Nephron (organoid): ENCODE data around the gene CDC34.

Source experiments
- H3K27ac Mint-ChIP-seq, 3 experiments: 2 replicates each; pipeline ENCODE4 v1.8.0; 2020; ENCODE audit warnings: mixed read lengths in 3 of 3, mild to moderate bottlenecking in 2 of 3, moderate library complexity in 1 of 3
- H3K27me3 Mint-ChIP-seq: 2 replicates; pipeline ENCODE4 v1.8.0; 2021; ENCODE audit warnings: low read depth, mild to moderate bottlenecking, moderate library complexity, mixed read lengths
- H3K36me3 Mint-ChIP-seq: 2 replicates; pipeline ENCODE4 v1.8.0; 2020; ENCODE audit warnings: low read depth, mixed read lengths
- H3K4me1 Mint-ChIP-seq: 2 replicates; pipeline ENCODE4 v1.8.0; 2020; ENCODE audit warnings: mixed read lengths
- H3K4me3 Mint-ChIP-seq, 3 experiments: 2 replicates each; pipeline ENCODE4 v1.8.0; 2020; ENCODE audit warnings: mild to moderate bottlenecking in 3 of 3, mixed read lengths in 3 of 3, moderate library complexity in 2 of 3
- H3K9me3 Mint-ChIP-seq: 2 replicates; pipeline ENCODE4 v1.8.0; 2020; ENCODE audit warnings: mixed read lengths
- CTCF ChIP-seq, 3 experiments: fragments of 200-600 bp; sonication (generic); IDR thresholded peaks; one replicate each; pipeline ENCODE4 v1.5.0; 2021; ENCODE audit warnings: antibody characterized with exemption in 3 of 3; ENCODE audit not compliant: unreplicated experiment in 3 of 3

Gene CDC34

GRCh38 chr19:588093-588740 is 56.7 kb downstream of the CDC34 start:
- Mint-ChIP-seq H3K36me3 (no peaks in the 10 kb centered on the region), H3K27ac (no peak overlapping the region), H3K9me3 (no peaks in the 10 kb centered on the region), H3K4me1 (no peaks in the 10 kb centered on the region), H3K4me3 (peak overlapping the region in 2 of 3 experiments; percentile 31 to 44), H3K27me3 (peaks cover 42% of the 10 kb centered on the region)
- TF ChIP-seq CTCF (IDR thresholded peaks at IDR 0.05; ENCODE audit: unreplicated experiment in 3 of 3), result peak; percentile 44 to 51 (median 45)

GRCh38 chr19:588741-589692 is 57.5 kb downstream of the CDC34 start:
- Mint-ChIP-seq H3K27me3 (peaks cover 50% of the 10 kb centered on the region), H3K9me3 (no peaks in the 10 kb centered on the region), H3K4me3 (peak overlapping the region; percentile 42 to 53 (median 44)), H3K4me1 (no peaks in the 10 kb centered on the region), H3K36me3 (no peaks in the 10 kb centered on the region), H3K27ac (no peak overlapping the region)
- TF ChIP-seq CTCF (IDR thresholded peaks at IDR 0.05; ENCODE audit: unreplicated experiment in 3 of 3), result no peak

GRCh38 chr19:589693-590395 is 58.3 kb downstream of the CDC34 start, which contains the start of gene HCN2:
Gene HCN2 (plus strand): TSS chr19:589881. CDS start chr19:589946, 65 bp downstream.
- peak within 1 kb of the TSS; percentile 26 to 53 (median 42) for H3K4me3 Mint-ChIP-seq
- no peaks in the 10 kb centered on the region for H3K9me3 Mint-ChIP-seq
- no peak within 1 kb of the TSS for H3K27ac Mint-ChIP-seq
- no peak for TF ChIP-seq CTCF (IDR thresholded peaks at IDR 0.05; ENCODE audit: unreplicated experiment in 3 of 3)
- peaks cover 58% of the 10 kb centered on the region for H3K27me3 Mint-ChIP-seq
- H3K36me3 Mint-ChIP-seq, result no peaks in the 10 kb centered on the region
- no peaks in the 10 kb centered on the region for H3K4me1 Mint-ChIP-seq

GRCh38 chr19:590396-590745 is 58.8 kb downstream of the CDC34 start:
- no peak overlapping the region for H3K4me3 Mint-ChIP-seq
- H3K27ac Mint-ChIP-seq, result no peak overlapping the region
- no peaks in the 10 kb centered on the region for H3K9me3 Mint-ChIP-seq
- no peaks in the 10 kb centered on the region for H3K4me1 Mint-ChIP-seq
- no peaks in the 10 kb centered on the region for H3K36me3 Mint-ChIP-seq
- H3K27me3 Mint-ChIP-seq, result peaks cover 63% of the 10 kb centered on the region
- TF ChIP-seq CTCF (IDR thresholded peaks at IDR 0.05; ENCODE audit: unreplicated experiment in 3 of 3), result no peak

GRCh38 chr19:590750-591098 is 59.2 kb downstream of the CDC34 start:
- Mint-ChIP-seq H3K27me3 (peaks cover 64% of the 10 kb centered on the region), H3K4me3 (no peak overlapping the region), H3K36me3 (no peaks in the 10 kb centered on the region), H3K9me3 (no peaks in the 10 kb centered on the region), H3K27ac (no peak overlapping the region), H3K4me1 (no peaks in the 10 kb centered on the region)
- TF ChIP-seq CTCF (IDR thresholded peaks at IDR 0.05; ENCODE audit: unreplicated experiment in 3 of 3), result no peak
